Activated T-cell treated with anti-CD3 and anti-CD28 coated beads, Interleukin-2, amount 50 U/mL, for 4 hours (primary cell): ENCODE measurements around the gene PEX19. TPM values are rescaled to one million over a fixed set of nuclear protein-coding genes. Genes with fewer than 3 reads are reported as not detected.
A peak's percentile ranks its signal among the peaks of the same experiment; 100 is the strongest.

Experiments
- ATAC-seq, 2 donors: fragments of 200-7000 bp; cut with Tn5 transposase; one replicate each; pipeline ENCODE4 v1.10.0; 2021
- DNase-seq: peaks from one replicate; pipeline ENCODE4 v3.0.0-alpha.2; 2020
- H3K27me3 Mint-ChIP-seq: one replicate; pipeline ENCODE4 v1.8.0; 2021; ENCODE audit warnings: low read depth, mixed read lengths
- H3K36me3 Mint-ChIP-seq: one replicate; pipeline ENCODE4 v1.8.0; 2022; ENCODE audit warnings: mixed read lengths; ENCODE audit not compliant: insufficient read depth
- H3K4me1 Mint-ChIP-seq: one replicate; pipeline ENCODE4 v1.8.0; 2021; ENCODE audit warnings: low read depth, mixed read lengths
- H3K4me3 Mint-ChIP-seq: one replicate; pipeline ENCODE4 v1.8.0; 2021; ENCODE audit warnings: mild to moderate bottlenecking, moderate library complexity, mixed read lengths
- H3K9me3 Mint-ChIP-seq: one replicate; pipeline ENCODE4 v1.8.0; 2021; ENCODE audit warnings: mixed read lengths
- total RNA-seq, 3 donors: library from RNA; stranded (reverse); gene quantifications; one replicate each; pipeline ENCODE4 v1.2.1, GENCODE V29; 2021

The PEX19 gene
- total RNA-seq, 3 donors from 2014 or later: 55.1 to 64.3 (median 57.9) TPM

DNA sequence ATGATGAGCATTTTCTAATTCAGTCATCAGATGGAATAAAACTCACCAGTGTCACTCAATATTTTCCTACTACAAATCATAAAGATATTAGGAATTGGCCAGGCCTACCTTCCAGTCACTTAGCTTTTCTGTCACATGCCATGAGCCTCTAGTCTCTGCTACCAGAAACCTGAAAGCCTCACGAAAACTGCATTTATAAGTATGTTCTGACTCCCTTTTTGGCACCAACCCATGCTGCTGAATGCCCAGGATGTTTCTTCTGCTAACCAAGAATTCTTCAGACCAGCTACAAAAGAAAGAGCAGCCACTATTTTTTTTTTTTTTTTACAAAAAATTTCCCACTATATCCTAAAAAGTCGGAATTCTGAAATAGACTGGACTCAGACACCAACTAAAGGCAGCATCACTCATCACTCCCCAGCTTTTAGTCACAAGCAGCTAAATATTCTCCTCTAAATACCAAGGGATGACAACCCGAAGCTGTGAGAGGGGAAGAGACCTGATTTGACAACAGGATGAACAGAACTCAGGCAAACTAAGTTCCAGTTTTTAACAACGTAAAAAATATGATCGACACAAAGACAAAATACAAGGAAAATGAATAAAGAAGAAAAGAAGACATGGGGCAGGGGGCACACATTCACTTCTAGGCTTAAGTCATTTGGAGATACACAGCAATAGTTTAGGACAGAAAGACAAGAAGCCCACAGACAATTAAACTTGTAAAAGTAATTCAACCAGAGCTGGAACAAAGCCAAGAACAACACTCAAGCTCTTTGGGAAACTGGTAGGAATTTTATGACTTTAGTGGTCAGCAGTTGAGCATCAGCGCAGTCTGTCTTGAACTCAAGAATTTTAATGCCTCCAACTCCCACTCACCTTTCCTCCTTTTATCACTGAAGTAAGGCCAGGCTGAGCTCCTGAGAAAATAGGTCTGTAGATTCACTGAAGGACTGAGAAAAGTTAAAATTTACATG is 24.2 kb downstream of the PEX19 start:
- H3K36me3 Mint-ChIP-seq: peaks cover 14% of the 10 kb centered on the region
- H3K4me1 Mint-ChIP-seq: peaks cover 58% of the 10 kb centered on the region
- ATAC-seq (no peak), DNase-seq (no peak)
- H3K9me3 Mint-ChIP-seq: no peaks in the 10 kb centered on the region
- H3K4me3 Mint-ChIP-seq: peak overlapping the region; percentile 93
- no peaks in the 10 kb centered on the region for H3K27me3 Mint-ChIP-seq

DNA sequence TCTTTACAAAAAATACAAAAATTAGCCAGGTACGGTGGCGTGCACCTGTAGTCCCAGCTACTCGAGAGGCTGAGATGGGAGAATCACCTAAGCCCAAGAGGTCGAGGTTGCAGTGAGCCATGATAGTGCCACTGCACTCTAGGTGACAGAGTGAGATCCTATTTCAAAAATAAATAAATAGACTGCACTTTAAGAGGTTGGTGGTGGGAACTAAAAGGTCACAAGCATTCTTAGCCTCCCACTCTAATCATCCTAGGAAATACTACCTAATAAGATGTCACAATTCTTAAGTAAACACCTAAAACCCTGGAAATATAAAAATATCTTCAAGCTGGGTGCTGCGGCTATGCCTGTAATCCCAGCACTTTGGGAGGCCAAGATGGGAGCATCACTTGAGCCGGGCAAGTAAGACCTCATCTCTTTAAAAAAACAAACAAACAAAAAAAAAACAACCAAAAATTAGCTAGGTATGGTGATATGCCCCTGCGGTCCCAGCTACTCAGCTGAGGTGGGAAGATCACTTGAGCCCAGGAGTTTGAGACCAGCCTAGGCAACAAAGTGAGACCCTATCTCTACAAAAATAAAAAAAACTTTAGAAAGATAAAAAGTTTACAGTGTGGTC is 26.6 kb downstream of the PEX19 start:
- no peak for DNase-seq
- ATAC-seq: no peak
- H3K9me3 Mint-ChIP-seq: no peaks in the 10 kb centered on the region
- H3K4me1 Mint-ChIP-seq: peaks cover 49% of the 10 kb centered on the region
- H3K36me3 Mint-ChIP-seq: peaks cover 14% of the 10 kb centered on the region
- no peaks in the 10 kb centered on the region for H3K27me3 Mint-ChIP-seq
- H3K4me3 Mint-ChIP-seq: no peak overlapping the region

DNA sequence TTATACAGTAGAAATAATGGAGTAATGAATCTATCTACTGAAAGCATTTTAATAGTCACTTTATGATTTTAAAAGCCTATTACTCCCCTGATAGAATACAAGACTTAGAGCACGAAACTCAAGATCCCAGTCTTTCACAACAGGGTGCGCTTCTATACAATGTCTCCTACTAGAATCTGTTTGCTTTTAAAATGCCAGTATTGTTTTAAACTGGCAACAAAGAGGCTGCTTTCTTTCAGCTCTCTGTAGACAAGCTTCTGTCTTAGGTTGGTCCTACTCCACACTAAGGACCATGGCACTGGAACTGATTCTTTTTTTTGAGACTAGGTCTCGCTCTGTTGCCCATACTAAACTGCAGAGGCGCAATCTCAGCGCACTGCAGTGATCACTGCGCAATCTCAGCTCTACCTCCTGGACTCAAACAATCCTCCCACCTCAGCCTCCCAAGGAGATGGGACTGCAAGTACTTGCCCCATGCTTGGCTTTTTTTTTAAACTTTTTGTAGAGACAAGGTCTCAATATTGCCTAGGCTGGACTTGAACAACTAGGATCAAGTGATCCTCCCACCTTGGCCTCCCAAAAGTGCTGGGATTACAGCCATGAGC is 27.4 kb downstream of the PEX19 start:
- Mint-ChIP-seq H3K4me1 (peaks cover 45% of the 10 kb centered on the region), H3K36me3 (peaks cover 18% of the 10 kb centered on the region), H3K27me3 (no peaks in the 10 kb centered on the region), H3K4me3 (no peak overlapping the region), H3K9me3 (no peaks in the 10 kb centered on the region)
- ATAC-seq: no peak
- DNase-seq: no peak

DNA sequence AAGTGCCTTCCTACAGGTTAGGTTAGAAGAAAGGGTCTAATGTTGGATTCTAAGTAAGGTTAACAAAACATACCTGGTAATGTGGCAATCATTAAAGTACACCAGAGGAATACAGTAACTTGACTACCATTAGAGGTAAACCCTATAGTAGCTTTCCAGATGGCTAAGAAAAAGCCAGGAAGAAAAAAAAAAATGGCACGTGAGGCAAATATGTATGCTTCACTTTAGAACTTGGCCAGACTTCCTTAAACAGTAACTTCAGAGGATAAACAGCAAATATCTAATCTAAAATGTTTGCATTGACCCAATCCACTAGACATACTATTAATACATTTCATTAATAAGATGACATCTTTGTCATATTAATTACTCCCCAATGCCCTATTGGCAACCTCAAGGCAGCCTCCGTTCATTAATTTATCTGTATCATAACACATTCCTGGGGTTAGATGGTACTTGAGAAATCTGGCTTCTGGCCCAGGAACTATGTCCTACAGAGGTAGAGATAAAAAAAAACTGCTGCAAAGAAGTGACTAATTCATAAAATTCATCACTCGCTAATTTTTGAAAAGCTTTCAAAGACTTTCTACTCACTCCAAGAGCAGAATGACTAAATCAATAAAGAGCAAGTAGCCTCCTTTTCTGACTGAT is 28.4 kb downstream of the PEX19 start:
- ATAC-seq (no peak), DNase-seq (no peak)
- Mint-ChIP-seq H3K9me3 (no peaks in the 10 kb centered on the region), H3K27me3 (no peaks in the 10 kb centered on the region), H3K4me1 (peaks cover 49% of the 10 kb centered on the region), H3K4me3 (no peak overlapping the region), H3K36me3 (peaks cover 21% of the 10 kb centered on the region)

DNA sequence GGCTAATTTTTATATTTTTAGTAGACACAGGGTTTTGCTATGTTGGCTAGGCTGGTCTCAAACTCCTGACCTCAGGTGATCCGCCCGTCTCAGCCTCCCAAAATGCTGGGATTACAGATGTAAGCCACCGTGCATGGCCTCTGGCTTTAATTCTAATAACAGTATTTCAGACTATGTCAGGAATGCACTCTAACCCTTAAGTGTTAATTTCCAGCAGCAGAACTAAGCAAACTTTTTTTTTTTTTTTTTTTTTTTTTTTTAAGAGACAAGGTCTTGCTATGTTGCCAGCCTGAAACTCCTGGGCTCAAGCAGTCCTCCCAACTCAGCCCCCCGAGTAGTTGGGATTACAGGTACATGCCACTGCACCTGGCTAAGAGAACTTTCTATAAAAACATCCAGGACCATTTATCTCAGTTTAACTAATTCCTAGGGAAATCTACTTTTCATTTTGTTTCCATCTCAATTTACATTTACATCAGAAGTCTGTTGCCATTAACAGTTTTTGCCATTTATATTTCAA is 29.1 kb downstream of the PEX19 start:
- peaks cover 44% of the 10 kb centered on the region for H3K4me1 Mint-ChIP-seq

DNA sequence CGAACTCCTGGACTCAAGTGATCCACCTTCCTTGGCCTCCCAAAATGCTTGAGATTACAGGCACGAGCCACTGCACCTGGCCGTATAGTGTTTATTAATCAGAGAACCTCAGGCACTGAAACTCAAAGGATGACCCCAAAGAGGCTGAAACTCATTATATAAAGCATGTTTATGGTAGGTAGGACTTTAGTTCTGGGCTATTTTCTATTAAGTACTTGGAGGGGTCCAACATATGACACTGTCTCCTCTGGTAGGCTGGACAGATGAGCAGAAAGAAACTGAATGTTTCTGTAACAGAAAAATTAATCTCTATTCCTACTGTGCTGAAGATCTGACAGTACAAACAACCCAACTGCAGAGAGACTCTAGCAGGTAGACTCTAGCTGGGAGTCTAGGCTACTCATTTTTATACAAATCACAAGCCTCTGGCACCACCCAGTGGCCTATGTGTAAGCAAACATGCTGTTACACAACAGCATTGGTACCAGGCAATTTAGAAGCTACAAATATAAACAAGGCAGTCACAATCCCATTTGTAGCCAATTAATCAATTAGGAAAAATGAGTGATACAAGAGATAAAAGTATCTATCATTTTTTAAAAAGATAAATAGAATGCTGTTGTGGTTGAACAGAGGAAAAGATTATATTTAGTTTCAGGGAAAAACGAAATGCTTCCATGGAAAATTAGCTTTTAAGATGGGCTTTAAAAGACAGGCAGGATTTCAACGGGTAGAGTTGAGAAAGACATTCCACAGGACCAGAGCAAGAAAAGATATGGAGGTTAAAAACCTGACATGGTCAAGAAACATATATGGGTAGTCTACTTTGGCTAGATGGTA is 33.0 kb downstream of the PEX19 start:
- Mint-ChIP-seq H3K9me3 (no peaks in the 10 kb centered on the region), H3K27me3 (no peaks in the 10 kb centered on the region), H3K4me1 (peaks cover 12% of the 10 kb centered on the region), H3K4me3 (no peak overlapping the region), H3K36me3 (peaks cover 6% of the 10 kb centered on the region)
- peak; percentile 91 to 92 for ATAC-seq
- peak; percentile 52 for DNase-seq

More for the DNA sequence above, 29.1 kb downstream of the PEX19 start:
- Mint-ChIP-seq H3K4me3 (no peak overlapping the region), H3K27me3 (no peaks in the 10 kb centered on the region), H3K36me3 (peaks cover 20% of the 10 kb centered on the region), H3K9me3 (no peaks in the 10 kb centered on the region)
- no peak for ATAC-seq
- DNase-seq: no peak

DNA sequence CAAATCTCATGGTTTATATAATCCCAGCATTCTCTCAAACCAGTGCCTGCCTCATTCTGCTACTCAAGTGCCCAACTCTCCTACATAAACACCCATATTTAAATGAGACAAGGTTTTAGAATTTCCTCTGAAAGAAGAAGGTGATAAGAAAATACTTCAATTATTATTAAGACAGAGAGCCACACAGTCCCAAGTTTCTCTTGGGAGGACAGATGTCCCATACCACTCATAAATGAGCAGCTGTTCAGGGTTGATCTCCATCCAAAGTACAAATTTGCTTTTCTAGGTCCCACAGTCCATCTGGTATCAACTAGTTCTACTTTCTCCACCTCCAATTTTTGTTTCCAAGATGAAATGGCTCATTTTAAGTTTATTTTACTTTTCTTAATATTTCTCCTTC is 33.9 kb downstream of the PEX19 start:
- ATAC-seq (no peak), DNase-seq (no peak)
- Mint-ChIP-seq H3K4me1 (peaks cover 4% of the 10 kb centered on the region), H3K36me3 (peaks cover 6% of the 10 kb centered on the region), H3K27me3 (no peaks in the 10 kb centered on the region), H3K9me3 (no peaks in the 10 kb centered on the region), H3K4me3 (no peak overlapping the region)

DNA sequence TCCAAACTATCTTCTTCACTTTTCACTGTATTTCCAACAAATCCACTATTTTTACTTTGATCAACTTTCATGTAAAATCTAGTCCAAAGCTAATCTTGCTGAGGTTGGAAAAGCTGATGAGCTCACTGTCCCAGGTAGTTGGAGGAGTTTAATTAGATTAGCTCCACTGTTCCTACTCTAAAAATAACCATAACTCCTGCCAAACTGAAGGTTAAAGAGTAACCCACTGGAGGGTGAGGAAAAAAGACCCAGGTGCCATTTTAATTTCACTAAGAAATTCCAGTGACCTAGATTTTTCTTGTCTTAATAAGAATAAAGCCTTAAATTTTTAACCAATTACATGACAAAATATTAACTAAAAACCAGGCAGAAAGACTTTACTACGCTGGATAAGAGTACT is 37.9 kb downstream of the PEX19 start:
- Mint-ChIP-seq H3K36me3 (peaks cover 8% of the 10 kb centered on the region), H3K9me3 (no peaks in the 10 kb centered on the region), H3K4me3 (no peak overlapping the region), H3K4me1 (peaks cover 10% of the 10 kb centered on the region), H3K27me3 (no peaks in the 10 kb centered on the region)
- ATAC-seq (no peak), DNase-seq (no peak)

DNA sequence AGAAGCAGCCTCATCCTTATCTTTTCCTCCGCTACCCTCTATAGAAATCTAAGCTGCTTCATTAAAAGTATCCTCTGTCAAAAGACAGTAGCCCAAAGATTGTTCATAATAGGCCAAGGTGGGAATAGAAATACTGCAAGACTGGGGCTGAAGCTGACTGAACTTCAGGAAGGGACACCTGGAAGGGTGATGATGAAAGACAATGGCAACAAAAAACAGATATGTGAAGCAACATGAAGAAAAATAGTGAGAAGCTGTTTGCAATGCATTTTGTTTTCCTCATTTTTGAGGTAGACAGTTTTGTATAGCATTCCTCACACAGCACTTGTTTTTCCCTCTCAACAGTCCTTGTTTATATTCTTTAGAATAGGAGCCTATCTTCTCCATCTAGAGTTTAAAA is 39.5 kb downstream of the PEX19 start:
- ATAC-seq (no peak), DNase-seq (no peak)
- peaks cover 14% of the 10 kb centered on the region for H3K36me3 Mint-ChIP-seq
- H3K27me3 Mint-ChIP-seq: no peaks in the 10 kb centered on the region
- H3K4me1 Mint-ChIP-seq: peaks cover 6% of the 10 kb centered on the region
- no peak overlapping the region for H3K4me3 Mint-ChIP-seq
- no peaks in the 10 kb centered on the region for H3K9me3 Mint-ChIP-seq

DNA sequence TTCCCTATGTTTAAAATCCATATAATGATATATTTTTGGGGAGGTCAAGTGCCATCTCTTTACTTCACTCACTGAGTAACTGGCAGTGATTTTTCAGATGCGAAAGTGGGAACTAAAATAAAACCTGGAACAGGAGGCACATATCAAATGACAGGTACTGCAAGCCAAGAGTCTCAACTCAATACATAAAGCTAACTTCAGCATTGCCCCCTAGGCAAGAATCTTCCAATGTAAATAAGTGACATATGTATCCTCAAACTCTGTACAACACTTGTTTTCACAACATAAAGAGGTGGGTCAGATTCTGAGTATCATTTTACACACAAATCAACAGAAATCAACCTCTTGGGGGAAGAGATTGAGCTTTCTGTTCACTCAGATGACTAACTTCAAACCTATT is 40.7 kb downstream of the PEX19 start:
- H3K36me3 Mint-ChIP-seq: peaks cover 24% of the 10 kb centered on the region
- no peaks in the 10 kb centered on the region for H3K27me3 Mint-ChIP-seq
- H3K4me1 Mint-ChIP-seq: peaks cover 6% of the 10 kb centered on the region
- ATAC-seq: no peak
- DNase-seq: no peak
- H3K9me3 Mint-ChIP-seq: no peaks in the 10 kb centered on the region
- H3K4me3 Mint-ChIP-seq: no peak overlapping the region

DNA sequence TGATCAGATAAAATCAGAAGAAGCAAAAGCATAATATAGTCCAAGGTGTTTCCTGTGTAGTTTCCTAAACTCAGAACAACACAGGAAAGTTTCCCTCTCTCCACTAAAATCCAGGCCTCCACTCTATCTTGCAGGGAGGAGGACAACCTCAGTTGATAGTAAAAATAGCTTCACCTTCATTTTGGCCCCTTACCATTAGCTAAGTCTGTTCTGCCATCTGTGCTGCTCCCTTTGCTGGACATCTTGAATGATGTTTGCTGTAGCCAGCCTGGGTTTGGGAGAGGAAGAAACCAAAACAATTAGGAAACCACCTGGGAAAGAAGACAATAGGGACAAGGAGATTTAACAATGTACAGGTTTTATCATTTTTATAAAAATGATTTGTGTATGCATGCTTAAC is 41.2 kb downstream of the PEX19 start:
- Mint-ChIP-seq H3K4me3 (no peak overlapping the region), H3K36me3 (peaks cover 27% of the 10 kb centered on the region), H3K27me3 (no peaks in the 10 kb centered on the region), H3K9me3 (no peaks in the 10 kb centered on the region), H3K4me1 (peaks cover 6% of the 10 kb centered on the region)
- ATAC-seq: no peak
- DNase-seq: no peak

DNA sequence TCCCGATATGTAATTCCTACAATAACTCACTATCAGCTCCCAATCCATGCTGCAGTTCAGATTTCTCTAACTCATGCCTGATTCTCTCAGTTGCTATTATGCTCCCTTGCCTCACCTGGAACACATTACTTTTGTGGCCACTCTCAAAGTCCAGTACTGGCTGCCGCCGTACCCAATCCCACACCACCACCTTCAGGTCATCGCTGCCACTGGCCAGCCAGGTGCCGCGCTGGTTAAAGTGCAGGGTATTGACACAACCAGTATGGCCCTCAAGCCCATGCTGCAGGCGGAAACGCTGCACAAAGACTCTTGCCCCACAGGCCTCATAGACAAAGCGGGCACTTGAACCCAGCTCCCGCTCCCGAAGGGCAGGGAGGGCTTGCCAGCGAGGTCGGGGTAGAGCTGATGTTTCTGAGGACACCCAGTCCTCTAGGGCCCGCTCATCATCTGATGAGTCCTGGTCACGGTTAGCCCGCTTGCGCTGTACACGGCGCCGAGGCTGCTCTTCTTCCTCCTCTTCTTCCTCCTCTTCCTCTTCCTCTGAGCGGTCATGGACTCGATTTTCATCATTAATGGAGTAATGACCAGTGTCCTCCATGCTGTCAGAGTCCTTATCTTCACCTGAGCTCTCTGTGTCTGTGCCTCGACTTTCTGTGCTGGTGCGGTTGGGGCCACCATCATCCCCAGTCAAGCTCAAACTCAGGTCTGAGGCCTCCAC is 45.2 kb downstream of the PEX19 start:
- DNase-seq: no peak
- Mint-ChIP-seq H3K36me3 (peaks cover 39% of the 10 kb centered on the region), H3K4me1 (peaks cover 2% of the 10 kb centered on the region), H3K9me3 (no peaks in the 10 kb centered on the region), H3K27me3 (no peaks in the 10 kb centered on the region), H3K4me3 (no peak overlapping the region)
- ATAC-seq: no peak

DNA sequence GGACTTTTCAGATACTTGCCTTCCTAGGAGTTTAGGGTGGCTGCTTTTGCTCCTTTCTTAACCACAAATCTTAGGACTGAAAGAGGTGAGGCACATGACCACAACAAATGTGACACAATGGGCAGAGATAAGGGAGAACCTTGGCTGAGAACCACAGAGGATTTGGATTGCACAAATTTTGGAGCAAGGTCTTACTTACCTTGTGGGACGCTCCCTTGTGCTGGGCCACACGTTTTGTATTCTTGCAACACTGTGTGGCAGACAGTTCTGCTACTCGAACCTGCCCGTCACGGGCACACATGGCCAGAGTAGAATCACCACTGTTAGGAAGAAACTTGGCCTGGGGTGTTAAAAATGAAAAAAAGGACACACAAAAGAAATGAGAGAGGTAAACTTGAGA is 46.5 kb downstream of the PEX19 start:
- Mint-ChIP-seq H3K4me3 (no peak overlapping the region), H3K9me3 (no peaks in the 10 kb centered on the region), H3K36me3 (peaks cover 43% of the 10 kb centered on the region)

More for the DNA sequence above, 46.5 kb downstream of the PEX19 start:
- ATAC-seq: no peak
- Mint-ChIP-seq H3K27me3 (no peaks in the 10 kb centered on the region), H3K4me1 (peaks cover 10% of the 10 kb centered on the region)
- no peak for DNase-seq
